Immature natural killer cell (primary cell): ENCODE results near the gene PPP1R13B. TPM values are rescaled to one million over a fixed set of nuclear protein-coding genes. Genes with fewer than 3 reads are reported as not detected.
A peak's percentile ranks its signal among the peaks of the same experiment; 100 is the strongest.

ENCODE experiments used
- DNase-seq, 3 donors: peaks; one replicate each; pipeline ENCODE4 v3.0.0; 2022; ENCODE audit warnings: mixed read lengths in 1 of 3
- H3K27ac Mint-ChIP-seq, 6 donors: one replicate each; pipeline ENCODE4 v1.8.0; 2020; ENCODE audit warnings: mixed read lengths in 6 of 6, mild to moderate bottlenecking in 5 of 6, inconsistent platforms in 4 of 6, moderate library complexity in 3 of 6
- H3K27me3 Mint-ChIP-seq, 3 donors: one replicate each; pipeline ENCODE4 v1.8.0; 2020 to 2021; ENCODE audit warnings: low read depth in 3 of 3, mild to moderate bottlenecking in 3 of 3, mixed read lengths in 3 of 3, moderate library complexity in 3 of 3, inconsistent platforms in 1 of 3
- H3K36me3 Mint-ChIP-seq, 3 donors: one replicate each; pipeline ENCODE4 v1.8.0; 2020; ENCODE audit warnings: mixed read lengths in 3 of 3, inconsistent platforms in 2 of 3, mild to moderate bottlenecking in 2 of 3
- H3K4me1 Mint-ChIP-seq, 2 donors: one replicate each; pipeline ENCODE4 v1.8.0; 2020; ENCODE audit warnings: inconsistent platforms in 2 of 2, mild to moderate bottlenecking in 2 of 2, mixed read lengths in 2 of 2, moderate library complexity in 1 of 2
- H3K4me3 Mint-ChIP-seq, 5 donors: one replicate each; pipeline ENCODE4 v1.8.0; 2020; ENCODE audit warnings: mild to moderate bottlenecking in 5 of 5, mixed read lengths in 5 of 5, inconsistent platforms in 3 of 5, moderate library complexity in 3 of 5
- H3K9me3 Mint-ChIP-seq, 6 donors: one replicate each; pipeline ENCODE4 v1.8.0; 2020; ENCODE audit warnings: mild to moderate bottlenecking in 6 of 6, mixed read lengths in 6 of 6, inconsistent platforms in 4 of 6, moderate library complexity in 3 of 6
- polyA plus RNA-seq, 3 donors: library from polyadenylated mRNA; unstranded; fragments of 300-500 nt; fragmentation: Illumina TruSeq; gene quantifications; one replicate each; pipeline ENCODE4 v1.2.3, GENCODE V29; 2021

The PPP1R13B gene
- polyA plus RNA-seq, 3 donors from 2014 or later: 0.85 to 6.7 (median 4.1) TPM

GRCh38 chr14:103732868-103733620 lies 114.3 kb downstream of the PPP1R13B start:
- H3K36me3 Mint-ChIP-seq: peaks cover 4 to 10% (median 10%) of the 10 kb centered on the region in 3 donors
- no peak for DNase-seq
- peak overlapping the region in 3 of 6 donors; percentile 64 to 76 (median 65) for H3K27ac Mint-ChIP-seq
- H3K9me3 Mint-ChIP-seq: no peaks in the 10 kb centered on the region
- peaks cover 0 to 3% (median 0%) of the 10 kb centered on the region in 3 donors for H3K27me3 Mint-ChIP-seq
- no peak overlapping the region for H3K4me3 Mint-ChIP-seq
- H3K4me1 Mint-ChIP-seq: no peaks in the 10 kb centered on the region

- no peaks in the 10 kb centered on the region for H3K4me1 Mint-ChIP-seq
- no peak overlapping the region for H3K4me3 Mint-ChIP-seq
- peaks cover 4 to 6% (median 4%) of the 10 kb centered on the region in 3 donors for H3K36me3 Mint-ChIP-seq
- no peak for DNase-seq
- H3K27me3 Mint-ChIP-seq: peaks cover 0 to 3% (median 0%) of the 10 kb centered on the region in 3 donors
- peak overlapping the region in 3 of 6 donors; percentile 64 to 76 (median 65) for H3K27ac Mint-ChIP-seq
- H3K9me3 Mint-ChIP-seq: no peaks in the 10 kb centered on the region
Observed at GRCh38 chr14:103731916-103732867, 115.2 kb downstream of the PPP1R13B start.

- no peak overlapping the region for H3K27ac Mint-ChIP-seq
- H3K27me3 Mint-ChIP-seq: peaks cover 0 to 3% (median 0%) of the 10 kb centered on the region in 3 donors
- peaks cover 4 to 6% (median 4%) of the 10 kb centered on the region in 3 donors for H3K36me3 Mint-ChIP-seq
- DNase-seq: no peak
- no peaks in the 10 kb centered on the region for H3K9me3 Mint-ChIP-seq
- H3K4me1 Mint-ChIP-seq: no peaks in the 10 kb centered on the region
- H3K4me3 Mint-ChIP-seq: no peak overlapping the region
Observed at GRCh38 chr14:103731481-103731880, 115.9 kb downstream of the PPP1R13B start.

- H3K4me1 Mint-ChIP-seq: no peaks in the 10 kb centered on the region
- H3K9me3 Mint-ChIP-seq: no peaks in the 10 kb centered on the region
- H3K27me3 Mint-ChIP-seq: peaks cover 0 to 3% (median 0%) of the 10 kb centered on the region in 3 donors
- DNase-seq: no peak
- no peak overlapping the region for H3K27ac Mint-ChIP-seq
- H3K4me3 Mint-ChIP-seq: no peak overlapping the region
- H3K36me3 Mint-ChIP-seq: peaks cover 4 to 6% (median 4%) of the 10 kb centered on the region in 3 donors
Observed at GRCh38 chr14:103730490-103731035, 116.8 kb downstream of the PPP1R13B start.

DNA sequence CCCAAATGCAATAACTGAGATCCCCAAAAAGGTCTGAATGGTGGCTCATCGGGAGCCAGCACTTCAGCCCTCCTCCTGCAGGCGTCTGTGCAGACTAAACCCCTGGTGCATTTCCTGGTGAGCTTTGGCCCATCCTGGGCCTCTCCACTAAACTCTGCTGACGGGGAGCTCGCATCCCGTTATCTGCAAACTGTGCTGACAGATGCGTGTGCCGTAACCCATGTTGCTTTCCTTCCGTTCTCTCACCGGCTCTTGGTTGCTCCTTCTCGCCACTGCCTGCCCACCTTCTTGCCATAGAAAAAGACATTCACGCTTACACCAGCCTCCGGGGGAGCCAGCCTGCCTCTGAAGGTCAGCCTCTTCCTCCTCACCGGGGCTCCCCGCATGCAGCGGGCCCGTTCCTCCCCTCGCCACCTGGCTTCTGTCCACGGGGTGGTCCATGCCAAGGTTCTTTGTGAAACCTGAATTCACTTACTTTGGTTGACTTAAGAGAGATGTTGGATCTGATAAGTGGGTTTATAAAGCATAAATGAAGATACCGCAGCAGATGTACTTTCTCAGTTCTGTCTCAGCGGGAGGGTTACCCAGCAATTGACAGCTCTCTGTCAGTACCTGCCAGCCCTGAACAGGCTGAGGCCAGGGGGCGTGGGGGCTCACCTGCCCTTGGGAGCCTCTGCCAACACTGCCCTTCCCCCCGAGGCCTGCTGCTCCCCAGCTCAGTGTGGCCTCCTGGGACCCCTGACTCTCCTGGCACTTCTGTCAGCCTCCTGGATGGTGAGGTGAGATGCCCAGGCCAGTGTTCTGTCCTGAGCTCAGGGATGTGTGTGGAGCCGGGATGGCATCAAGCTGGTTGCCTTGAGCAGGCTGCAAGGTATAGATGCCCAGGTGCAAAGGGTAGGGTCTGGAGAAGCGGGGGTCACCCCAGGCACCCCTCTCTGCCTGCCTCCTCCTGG lies 117.6 kb downstream of the PPP1R13B start:
- no peak overlapping the region for H3K27ac Mint-ChIP-seq
- peaks cover 0 to 3% (median 0%) of the 10 kb centered on the region in 3 donors for H3K27me3 Mint-ChIP-seq
- H3K9me3 Mint-ChIP-seq: no peaks in the 10 kb centered on the region
- H3K36me3 Mint-ChIP-seq: peaks cover 3 to 6% (median 4%) of the 10 kb centered on the region in 3 donors
- DNase-seq: no peak
- H3K4me3 Mint-ChIP-seq: no peak overlapping the region
- no peaks in the 10 kb centered on the region for H3K4me1 Mint-ChIP-seq

GRCh38 chr14:103728721-103729120 lies 118.7 kb downstream of the PPP1R13B start:
- peaks cover 0 to 6% (median 4%) of the 10 kb centered on the region in 3 donors for H3K36me3 Mint-ChIP-seq
- H3K4me3 Mint-ChIP-seq: no peak overlapping the region
- peaks cover 0 to 3% (median 0%) of the 10 kb centered on the region in 3 donors for H3K27me3 Mint-ChIP-seq
- no peak for DNase-seq
- no peaks in the 10 kb centered on the region for H3K9me3 Mint-ChIP-seq
- H3K4me1 Mint-ChIP-seq: no peaks in the 10 kb centered on the region
- H3K27ac Mint-ChIP-seq: no peak overlapping the region

DNA sequence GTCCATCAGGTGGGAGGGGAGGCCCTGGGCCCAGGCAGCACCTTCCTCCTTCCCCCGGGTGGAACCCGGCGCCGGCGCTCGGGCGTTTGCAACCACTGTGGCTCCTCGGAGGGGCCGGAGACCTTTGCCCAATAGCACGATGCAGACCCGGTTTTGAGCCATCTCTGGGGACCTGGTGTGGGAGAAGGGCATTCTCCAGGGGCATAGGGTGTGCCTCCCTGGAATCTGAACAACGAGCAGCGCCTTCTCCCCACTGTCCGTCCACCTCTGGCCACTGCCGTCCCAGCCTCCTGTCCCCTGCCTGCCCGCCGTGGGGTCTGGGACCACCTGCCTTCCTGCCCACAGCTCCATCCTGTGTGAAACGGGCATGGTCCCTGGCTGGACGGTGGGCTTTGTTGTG lies 119.2 kb downstream of the PPP1R13B start:
- no peak for DNase-seq
- H3K27me3 Mint-ChIP-seq: peaks cover 0 to 3% (median 0%) of the 10 kb centered on the region in 3 donors
- no peak overlapping the region for H3K27ac Mint-ChIP-seq
- no peaks in the 10 kb centered on the region for H3K4me1 Mint-ChIP-seq
- no peak overlapping the region for H3K4me3 Mint-ChIP-seq
- no peaks in the 10 kb centered on the region for H3K9me3 Mint-ChIP-seq
- H3K36me3 Mint-ChIP-seq: peaks cover 0 to 6% (median 4%) of the 10 kb centered on the region in 3 donors

DNA sequence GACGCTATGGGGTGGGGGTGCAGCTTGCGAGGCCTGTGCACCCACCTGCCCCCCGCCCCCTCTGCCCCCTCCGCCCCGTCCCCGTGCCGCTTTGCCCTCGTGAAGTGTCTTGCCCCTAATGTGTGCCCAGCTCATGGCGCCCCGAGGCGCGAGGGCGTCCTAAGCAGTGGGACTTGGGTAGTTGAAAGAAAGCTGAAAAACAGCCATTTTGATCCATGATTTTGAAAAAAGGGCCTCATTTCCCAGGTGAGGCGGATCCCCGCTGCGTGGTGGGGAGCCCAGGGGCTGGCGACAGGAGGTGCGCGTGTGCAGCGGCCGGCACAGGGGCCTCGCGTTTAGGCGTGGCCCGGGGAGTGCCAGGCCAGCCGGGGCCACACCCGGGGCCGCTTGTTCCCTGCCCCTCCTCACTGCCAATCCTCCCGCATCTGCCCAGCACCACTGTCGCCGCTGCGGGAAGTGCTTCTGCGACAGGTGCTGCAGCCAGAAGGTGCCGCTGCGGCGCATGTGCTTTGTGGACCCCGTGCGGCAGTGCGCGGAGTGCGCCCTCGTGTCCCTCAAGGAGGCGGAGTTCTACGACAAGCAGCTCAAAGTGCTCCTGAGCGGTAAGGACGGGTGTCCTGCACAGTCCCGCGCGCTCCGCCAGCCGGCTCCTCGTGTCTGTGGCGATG lies 119.9 kb downstream of the PPP1R13B start:
- Mint-ChIP-seq H3K9me3 (no peaks in the 10 kb centered on the region), H3K4me3 (no peak overlapping the region), H3K36me3 (peaks cover 0 to 6% (median 4%) of the 10 kb centered on the region in 3 donors), H3K27ac (no peak overlapping the region), H3K4me1 (no peaks in the 10 kb centered on the region), H3K27me3 (peaks cover 0 to 2% (median 0%) of the 10 kb centered on the region in 3 donors)
- no peak for DNase-seq

- no peak for DNase-seq
- Mint-ChIP-seq H3K36me3 (peaks cover 0 to 6% (median 4%) of the 10 kb centered on the region in 3 donors), H3K27me3 (no peaks in the 10 kb centered on the region), H3K4me3 (no peak overlapping the region), H3K9me3 (no peaks in the 10 kb centered on the region), H3K27ac (no peak overlapping the region), H3K4me1 (no peaks in the 10 kb centered on the region)
Observed at GRCh38 chr14:103726474-103726873, 120.9 kb downstream of the PPP1R13B start.

DNA sequence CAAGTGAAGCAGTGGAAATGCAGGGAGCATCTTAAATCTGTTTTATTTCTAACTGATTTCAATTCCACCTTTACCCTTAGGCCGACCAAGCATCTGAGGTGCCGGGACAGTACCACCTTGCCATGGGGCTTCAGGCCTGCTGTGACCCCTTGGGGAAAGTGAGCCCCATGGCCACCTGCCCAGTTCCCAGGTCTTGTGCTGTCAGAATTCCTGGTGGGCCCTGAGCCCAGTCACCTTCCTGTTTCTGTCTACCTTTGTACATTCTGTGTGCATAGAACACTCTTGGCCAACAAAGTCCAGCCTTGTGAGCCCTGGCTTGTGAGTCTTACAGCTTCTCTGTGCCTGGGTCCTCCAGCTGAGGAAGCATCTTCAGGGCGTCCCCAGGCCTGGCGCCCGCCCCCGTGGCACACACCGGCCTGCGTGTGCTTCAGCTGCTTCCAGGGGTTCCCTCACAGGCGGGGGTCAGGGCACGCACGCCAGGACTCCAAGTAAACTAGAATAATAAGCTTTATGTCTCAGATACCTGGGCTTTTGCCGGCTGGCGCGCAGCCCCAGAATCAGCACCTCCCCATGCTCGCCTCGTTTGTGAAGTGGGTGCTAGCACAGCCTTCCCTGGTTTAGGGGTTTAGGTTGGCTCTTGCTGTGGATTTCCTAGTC lies 121.5 kb downstream of the PPP1R13B start:
- H3K27me3 Mint-ChIP-seq: no peaks in the 10 kb centered on the region
- peaks cover 0 to 6% (median 4%) of the 10 kb centered on the region in 3 donors for H3K36me3 Mint-ChIP-seq

DNA sequence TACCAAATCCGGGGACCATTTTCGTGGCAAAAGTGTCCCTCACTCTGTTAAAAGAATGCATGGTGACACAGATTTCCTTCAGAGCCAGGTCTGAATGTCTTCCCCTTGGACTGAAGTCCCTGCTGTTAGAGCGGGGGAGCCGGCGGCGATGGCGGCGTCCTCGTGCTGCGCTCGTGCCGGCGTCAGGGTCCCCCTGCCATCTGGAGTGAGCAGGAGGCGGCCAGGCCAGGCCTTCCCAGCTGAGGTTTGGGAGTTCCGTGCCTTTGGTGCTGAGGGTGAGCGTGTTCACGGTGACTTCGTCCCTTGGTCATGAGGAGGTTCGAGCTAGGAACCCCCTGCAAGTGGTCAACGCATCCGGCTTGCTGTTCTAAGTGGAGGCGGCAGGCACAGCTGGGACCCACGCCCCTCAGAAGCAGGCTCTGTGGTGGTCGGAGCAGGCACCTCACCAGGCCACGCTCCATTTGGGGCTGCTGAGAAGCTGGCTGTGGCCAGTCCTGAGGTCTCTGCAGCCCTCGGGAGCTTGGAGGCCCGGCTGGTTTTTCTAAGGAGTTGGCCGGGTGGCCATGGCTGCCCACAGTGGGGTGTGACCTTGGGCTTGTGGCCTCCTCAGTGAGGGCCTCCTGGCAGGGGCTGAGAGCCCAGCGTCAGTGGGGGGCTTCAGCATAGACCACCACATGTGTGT lies 122.2 kb downstream of the PPP1R13B start:
- Mint-ChIP-seq H3K27ac (no peak overlapping the region), H3K27me3 (no peaks in the 10 kb centered on the region), H3K36me3 (peaks cover 0 to 6% (median 4%) of the 10 kb centered on the region in 3 donors), H3K4me1 (no peaks in the 10 kb centered on the region), H3K4me3 (no peak overlapping the region), H3K9me3 (no peaks in the 10 kb centered on the region)
- DNase-seq: no peak

More for the DNA sequence above, 121.5 kb downstream of the PPP1R13B start:
- Mint-ChIP-seq H3K4me3 (no peak overlapping the region), H3K9me3 (no peaks in the 10 kb centered on the region), H3K27ac (no peak overlapping the region), H3K4me1 (no peaks in the 10 kb centered on the region)
- no peak for DNase-seq
